Osteoblast (primary cell): ENCODE data around the gene SLC25A26. TPM values are rescaled to one million over a fixed set of nuclear protein-coding genes. Genes with fewer than 3 reads are reported as not detected.

Source experiments
- DNase-seq: peaks from one replicate; pipeline ENCODE4 v3.0.0; 2011; ENCODE audit warnings: low spot score, mixed read lengths; ENCODE audit not compliant: insufficient read length; ENCODE audit errors: missing footprints
- H2AFZ ChIP-seq: 2 replicates; pipeline ENCODE4 v1.6.0; 2011; ENCODE audit warnings: mild to moderate bottlenecking, low read length
- H3K27ac ChIP-seq: 2 replicates; pipeline ENCODE4 v1.5.1; 2011; ENCODE audit warnings: mild to moderate bottlenecking, low read depth, low read length, moderate library complexity
- H3K27me3 ChIP-seq: 2 replicates; pipeline ENCODE4 v1.6.0; 2012; ENCODE audit warnings: mild to moderate bottlenecking, control low read depth, inconsistent platforms, low read length, moderate library complexity; ENCODE audit not compliant: insufficient read depth
- H3K36me3 ChIP-seq: 2 replicates; pipeline ENCODE4 v1.5.1; 2011; ENCODE audit warnings: mild to moderate bottlenecking, low read length, control low read depth, moderate library complexity; ENCODE audit not compliant: insufficient read depth
- H3K4me1 ChIP-seq: 2 replicates; pipeline ENCODE4 v1.5.1; 2011; ENCODE audit warnings: mild to moderate bottlenecking, low read length, control low read depth, moderate library complexity; ENCODE audit not compliant: insufficient read depth
- H3K4me2 ChIP-seq: 2 replicates; pipeline ENCODE4 v1.6.0; 2011; ENCODE audit warnings: mild to moderate bottlenecking, low read length; ENCODE audit not compliant: insufficient read depth
- H3K4me3 ChIP-seq: fragments of 200-600 bp; sonication (generic); 3 replicates; pipeline ENCODE4 v1.5.1; 2012; ENCODE audit warnings: mild to moderate bottlenecking, low read length, inconsistent platforms; ENCODE audit not compliant: insufficient read depth
- H3K79me2 ChIP-seq: 2 replicates; pipeline ENCODE4 v1.6.0; 2012; ENCODE audit warnings: mild to moderate bottlenecking, low read length, control low read depth, inconsistent platforms; ENCODE audit not compliant: insufficient read depth
- H3K9me3 ChIP-seq: 2 replicates; pipeline ENCODE4 v1.5.1; 2011; ENCODE audit warnings: low read depth, low read length, control low read depth
- H4K20me1 ChIP-seq: 2 replicates; pipeline ENCODE4 v1.6.0; 2012; ENCODE audit warnings: mild to moderate bottlenecking, low read length, control low read depth; ENCODE audit not compliant: insufficient read depth
- CTCF ChIP-seq: IDR thresholded peaks from 2 replicates; pipeline ENCODE4 v1.5.1; 2011; ENCODE audit warnings: mild to moderate bottlenecking, low read depth, low read length, moderate library complexity; ENCODE audit errors: extremely low read depth
- total RNA-seq: library from RNA; depleted of rRNA; stranded (reverse); fragments of >200 nt; gene quantifications from 2 replicates; pipeline ENCODE4 v1.2.3, GENCODE V29; 2012

SLC25A26 gene
- total RNA-seq, 1 donor = 26.1 TPM

GRCh38 chr3:66267906-66268305 is 47.1 kb downstream of the SLC25A26 start:
- no peak for DNase-seq
- H3K36me3 ChIP-seq = no peaks in the 10 kb centered on the region

GRCh38 chr3:66268864-66269263 is 48.1 kb downstream of the SLC25A26 start:
- Histone ChIP-seq H3K27ac (no peak overlapping the region), H4K20me1 (no peaks in the 10 kb centered on the region), H3K27me3 (no peaks in the 10 kb centered on the region), H3K9me3 (no peaks in the 10 kb centered on the region), H3K4me3 (no peak overlapping the region), H3K79me2 (no peaks in the 10 kb centered on the region), H3K4me2 (no peak overlapping the region), H2AFZ (no peak overlapping the region), H3K36me3 (no peaks in the 10 kb centered on the region), H3K4me1 (no peaks in the 10 kb centered on the region)
- no peak for TF ChIP-seq CTCF
- no peak for DNase-seq

More at GRCh38 chr3:66267906-66268305, 47.1 kb downstream of the SLC25A26 start:
- Histone ChIP-seq H3K9me3 (no peaks in the 10 kb centered on the region), H3K4me2 (no peak overlapping the region), H2AFZ (no peak overlapping the region), H3K79me2 (no peaks in the 10 kb centered on the region), H4K20me1 (no peaks in the 10 kb centered on the region), H3K27me3 (no peaks in the 10 kb centered on the region), H3K27ac (no peak overlapping the region), H3K4me1 (no peaks in the 10 kb centered on the region), H3K4me3 (no peak overlapping the region)
- TF ChIP-seq CTCF = no peak

GRCh38 chr3:66269411-66269810 is 48.6 kb downstream of the SLC25A26 start:
- Histone ChIP-seq H3K4me1 (no peaks in the 10 kb centered on the region), H3K4me2 (no peak overlapping the region), H4K20me1 (no peaks in the 10 kb centered on the region), H3K27ac (no peak overlapping the region), H3K27me3 (no peaks in the 10 kb centered on the region), H2AFZ (no peak overlapping the region), H3K79me2 (no peaks in the 10 kb centered on the region), H3K36me3 (no peaks in the 10 kb centered on the region), H3K9me3 (no peaks in the 10 kb centered on the region), H3K4me3 (no peak overlapping the region)
- no peak for TF ChIP-seq CTCF
- DNase-seq = no peak

GRCh38 chr3:66270288-66270687 is 49.5 kb downstream of the SLC25A26 start:
- H3K27ac ChIP-seq = no peak overlapping the region
- H3K9me3 ChIP-seq = no peaks in the 10 kb centered on the region
- no peaks in the 10 kb centered on the region for H3K27me3 ChIP-seq
- DNase-seq = no peak
- no peaks in the 10 kb centered on the region for H3K79me2 ChIP-seq
- TF ChIP-seq CTCF = no peak
- no peak overlapping the region for H3K4me2 ChIP-seq
- no peaks in the 10 kb centered on the region for H3K4me1 ChIP-seq
- H4K20me1 ChIP-seq = no peaks in the 10 kb centered on the region
- no peak overlapping the region for H2AFZ ChIP-seq
- no peak overlapping the region for H3K4me3 ChIP-seq
- H3K36me3 ChIP-seq = no peaks in the 10 kb centered on the region
